ENCODE results near the gene ICAM3. TPM values are rescaled to one million over a fixed set of nuclear protein-coding genes. Genes with fewer than 3 reads are reported as not detected.
A peak's percentile ranks its signal among the peaks of the same experiment; 100 is the strongest.

ICAM3 gene
- total and polyA plus RNA-seq, 2 experiments from 2014 or later, result 8.6 to 23.4 TPM

DNA sequence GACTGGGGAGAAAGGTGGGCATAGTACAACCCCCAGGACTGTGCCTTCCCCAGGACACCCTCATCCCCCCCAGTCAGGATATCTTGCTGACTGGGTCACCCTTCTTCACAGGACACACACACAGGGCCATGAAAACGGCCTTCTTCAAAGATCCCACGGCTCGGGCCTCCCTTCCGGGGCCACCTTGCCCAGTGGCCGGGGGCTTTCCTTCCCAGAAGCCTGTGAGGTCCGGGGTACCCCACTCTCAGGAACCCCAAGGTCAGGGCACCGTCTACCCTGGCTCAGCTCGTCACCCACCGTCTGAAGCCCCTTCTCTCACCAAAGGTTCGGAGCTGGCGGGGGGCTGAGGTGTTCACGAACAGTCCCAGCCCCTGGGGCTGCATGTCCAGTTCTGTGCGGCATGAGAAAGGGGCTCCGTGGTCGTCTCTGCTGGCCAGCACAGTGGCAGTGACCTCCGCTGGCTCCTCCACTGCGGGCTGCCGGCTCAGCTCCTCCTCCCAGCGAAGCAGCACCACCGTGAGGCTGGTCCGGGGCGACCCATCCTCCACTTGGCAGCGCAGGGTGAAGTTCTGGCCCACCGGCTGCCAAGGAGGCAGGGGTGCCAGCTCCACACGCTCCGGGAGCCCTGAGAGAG lies 4.0 kb downstream of the ICAM3 start:
- WGBS, 2 experiments (ENCODE audit: low coverage in 1 of 2, low lambda C conversion rate in 2 of 2, missing lambda C conversion rate in 2 of 2), result 56 to 57% methylated on average over 25 to 26 of the region's 26 CpGs

GRCh38 chr19:10334588-10335351 lies 4.7 kb downstream of the ICAM3 start:
- no peaks in the 10 kb centered on the region for H4K20me1 ChIP-seq (ENCODE audit: insufficient read depth)
- H3K79me2 ChIP-seq (ENCODE audit: insufficient read depth), result peaks cover 33% of the 10 kb centered on the region
- H3K4me3 ChIP-seq, result peak overlapping the region; percentile 90
- no peaks in the 10 kb centered on the region for H3K9me2 ChIP-seq (ENCODE audit: insufficient read depth)
- in situ Hi-C loops (cut with MboI), result no loop called here
- peak overlapping the region; percentile 92 for H3K27ac ChIP-seq
- no peak for TF ChIP-seq EZH2 (IDR thresholded peaks at IDR 0.05; ENCODE audit: insufficient read depth, poor library complexity, severe bottlenecking)
- TF ChIP-seq EZH2phosphoT487 (IDR thresholded peaks at IDR 0.05; ENCODE audit: insufficient read depth, low read depth), result no peak
- WGBS, 2 experiments (ENCODE audit: low coverage in 1 of 2, low lambda C conversion rate in 2 of 2, missing lambda C conversion rate in 2 of 2), result 2% methylated on average over 45 to 57 of the region's 59 CpGs
- no peaks in the 10 kb centered on the region for H3K36me3 ChIP-seq (ENCODE audit: low read depth)
- no peaks in the 10 kb centered on the region for H3K27me3 ChIP-seq (replicated peaks; ENCODE audit: insufficient read depth)
- H2AFZ ChIP-seq, result peak overlapping the region; percentile 80
- H3K4me1 ChIP-seq (ENCODE audit: insufficient read depth), result peaks cover 8% of the 10 kb centered on the region
- no peaks in the 10 kb centered on the region for H3K9me3 ChIP-seq (ENCODE audit: low read depth)
- peak overlapping the region; percentile 84 for H3K4me2 ChIP-seq (ENCODE audit: unreplicated experiment)
- peak overlapping the region; percentile 90 for H3K9ac ChIP-seq
- no peaks in the 10 kb centered on the region for H3F3A ChIP-seq (ENCODE audit: insufficient read depth)
- DNase-seq, result peak; percentile 99

More for the DNA sequence above, 4.0 kb downstream of the ICAM3 start:
- Histone ChIP-seq H2AFZ (peak overlapping the region; percentile 80), H3K79me2 (ENCODE audit: insufficient read depth) (peaks cover 26% of the 10 kb centered on the region), H3K9me2 (ENCODE audit: insufficient read depth) (no peaks in the 10 kb centered on the region), H4K20me1 (ENCODE audit: insufficient read depth) (no peaks in the 10 kb centered on the region), H3K27ac (no peak overlapping the region), H3K36me3 (ENCODE audit: low read depth) (no peaks in the 10 kb centered on the region), H3K4me1 (ENCODE audit: insufficient read depth) (peaks cover 8% of the 10 kb centered on the region), H3K4me2 (ENCODE audit: unreplicated experiment) (peak overlapping the region; percentile 80), H3K27me3 (replicated peaks; ENCODE audit: insufficient read depth) (no peaks in the 10 kb centered on the region), H3F3A (ENCODE audit: insufficient read depth) (no peaks in the 10 kb centered on the region), H3K9me3 (ENCODE audit: low read depth) (no peaks in the 10 kb centered on the region), H3K4me3 (peak overlapping the region; percentile 90; the same call in 1 of the 2 replicates), H3K9ac (peak overlapping the region; percentile 90)
- no peak for TF ChIP-seq EZH2phosphoT487 (IDR thresholded peaks at IDR 0.05; ENCODE audit: insufficient read depth, low read depth)
- no peak for TF ChIP-seq EZH2 (IDR thresholded peaks at IDR 0.05; ENCODE audit: insufficient read depth, poor library complexity, severe bottlenecking)
- in situ Hi-C loops (cut with MboI), result no loop called here
- no peak for DNase-seq

DNA sequence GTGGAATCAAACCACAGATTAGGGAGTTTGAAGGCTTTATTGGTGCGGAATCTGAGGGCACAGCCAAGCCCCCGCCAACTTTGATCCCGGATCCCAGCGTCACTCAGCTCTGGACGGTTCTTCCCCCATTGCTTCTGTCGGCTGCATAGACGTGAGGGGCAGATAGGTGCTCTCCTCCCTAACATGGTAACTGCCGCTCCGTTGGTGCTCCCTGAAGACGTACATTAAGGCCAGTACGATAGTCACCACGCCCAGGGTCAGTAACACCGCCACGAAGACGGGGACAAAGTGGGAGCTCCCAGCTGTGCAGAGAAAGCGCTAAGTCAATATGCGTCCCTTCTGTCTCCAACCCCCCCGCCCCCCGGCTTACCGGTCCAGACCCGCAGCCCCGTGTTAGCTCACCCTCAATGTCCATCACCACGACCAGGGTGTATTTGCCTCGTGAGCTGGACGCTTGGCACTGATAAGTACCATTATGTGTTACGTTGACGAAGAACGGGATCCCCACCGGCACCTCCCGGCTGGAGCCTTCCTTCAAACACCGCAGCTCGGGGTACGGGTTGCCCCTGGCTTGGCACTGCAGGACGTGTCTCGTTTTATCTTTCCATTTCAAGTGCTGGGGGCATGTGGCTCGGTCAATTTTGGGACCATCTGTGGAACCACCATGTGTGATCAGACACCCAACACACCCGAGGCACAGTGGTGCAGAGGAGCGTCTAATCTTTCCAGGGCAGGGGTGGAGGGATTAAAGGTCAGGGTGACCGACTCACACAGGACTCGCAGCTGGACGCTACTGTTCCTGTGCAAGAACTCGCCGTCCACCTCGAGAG lies 5.5 kb downstream of the ICAM3 start:
- no peaks in the 10 kb centered on the region for H3K9me2 ChIP-seq (ENCODE audit: insufficient read depth)
- WGBS, 2 experiments (ENCODE audit: low coverage in 1 of 2, low lambda C conversion rate in 2 of 2, missing lambda C conversion rate in 2 of 2), result 3% methylated on average over 43 to 44 of the region's 44 CpGs
- no peaks in the 10 kb centered on the region for H3K36me3 ChIP-seq (ENCODE audit: low read depth)
- H3F3A ChIP-seq (ENCODE audit: insufficient read depth), result no peaks in the 10 kb centered on the region
- peak overlapping the region; percentile 90 for H3K9ac ChIP-seq
- peaks cover 8% of the 10 kb centered on the region for H3K4me1 ChIP-seq (ENCODE audit: insufficient read depth)
- H3K4me2 ChIP-seq (ENCODE audit: unreplicated experiment), result peak overlapping the region; percentile 84
- H3K27ac ChIP-seq, result peak overlapping the region; percentile 92
- in situ Hi-C loops (cut with MboI), result no loop called here
- peaks cover 41% of the 10 kb centered on the region for H3K79me2 ChIP-seq (ENCODE audit: insufficient read depth)
- H3K27me3 ChIP-seq (replicated peaks; ENCODE audit: insufficient read depth), result no peaks in the 10 kb centered on the region
- TF ChIP-seq EZH2phosphoT487 (IDR thresholded peaks at IDR 0.05; ENCODE audit: insufficient read depth, low read depth) (no peak), EZH2 (IDR thresholded peaks at IDR 0.05; ENCODE audit: insufficient read depth, poor library complexity, severe bottlenecking) (no peak)
- no peaks in the 10 kb centered on the region for H3K9me3 ChIP-seq (ENCODE audit: low read depth)
- peak overlapping the region; percentile 80 for H2AFZ ChIP-seq
- DNase-seq, result peak; percentile 48
- H3K4me3 ChIP-seq, result peak overlapping the region; percentile 90
- H4K20me1 ChIP-seq (ENCODE audit: insufficient read depth), result no peaks in the 10 kb centered on the region
